Measurements from ENCODE around the gene PTTG1IP.
A peak's percentile ranks its signal among the peaks of the same experiment; 100 is the strongest.
"Not testable (repeated sequence)": the region's sequence is repeated elsewhere in the genome, so short reads cannot be mapped to it uniquely, and the experiment has no call there.

The PTTG1IP gene

GRCh38 chr21:44881198-44881872, 7.8 kb upstream of the PTTG1IP start:
- H3K4me3 ChIP-seq (ENCODE audit: insufficient read depth, low read depth, low read length, poor library complexity, severe bottlenecking) = no peak overlapping the region
- H3K27ac ChIP-seq (ENCODE audit: insufficient read depth, low read length, poor library complexity, severe bottlenecking) = peak overlapping the region; percentile 41

GRCh38 chr21:44880405-44881197, 7.1 kb upstream of the PTTG1IP start:
- Histone ChIP-seq H3K9me3 (ENCODE audit: control insufficient read depth, low read length) (no peaks in the 10 kb centered on the region), H3K4me1 (ENCODE audit: control insufficient read depth, insufficient read depth, low read length, poor library complexity, severe bottlenecking) (peaks cover 20% of the 10 kb centered on the region), H3K27ac (ENCODE audit: insufficient read depth, low read length, poor library complexity, severe bottlenecking) (no peak overlapping the region), H3K4me3 (ENCODE audit: insufficient read depth, low read depth, low read length, poor library complexity, severe bottlenecking) (no peak overlapping the region), H3K27me3 (replicated peaks; ENCODE audit: control insufficient read depth, insufficient read depth, low read length, poor library complexity, severe bottlenecking) (no peaks in the 10 kb centered on the region), H3K36me3 (ENCODE audit: control insufficient read depth, insufficient read depth, low read length) (peaks cover 2% of the 10 kb centered on the region)
- no peak for DNase-seq

More at GRCh38 chr21:44881198-44881872, 7.8 kb upstream of the PTTG1IP start:
- no peaks in the 10 kb centered on the region for H3K27me3 ChIP-seq (replicated peaks; ENCODE audit: control insufficient read depth, insufficient read depth, low read length, poor library complexity, severe bottlenecking)
- DNase-seq = peak in 1 of 3 donors; percentile 11
- H3K4me1 ChIP-seq (ENCODE audit: control insufficient read depth, insufficient read depth, low read length, poor library complexity, severe bottlenecking) = peaks cover 20% of the 10 kb centered on the region
- H3K36me3 ChIP-seq (ENCODE audit: control insufficient read depth, insufficient read depth, low read length) = peaks cover 9% of the 10 kb centered on the region
- H3K9me3 ChIP-seq (ENCODE audit: control insufficient read depth, low read length) = no peaks in the 10 kb centered on the region

- H3K27ac ChIP-seq (ENCODE audit: insufficient read depth, low read length, poor library complexity, severe bottlenecking); H3K36me3 ChIP-seq (ENCODE audit: control insufficient read depth, insufficient read depth, low read length); H3K27me3 ChIP-seq (replicated peaks; ENCODE audit: control insufficient read depth, insufficient read depth, low read length, poor library complexity, severe bottlenecking); H3K4me3 ChIP-seq (ENCODE audit: insufficient read depth, low read depth, low read length, poor library complexity, severe bottlenecking); DNase-seq; H3K9me3 ChIP-seq (ENCODE audit: control insufficient read depth, low read length): not testable (repeated sequence)
- peaks cover 24% of the 10 kb centered on the region for H3K4me1 ChIP-seq (ENCODE audit: control insufficient read depth, insufficient read depth, low read length, poor library complexity, severe bottlenecking)
These were observed 5.7 kb upstream of the PTTG1IP start for GRCh38 chr21:44879238-44879637.

- no peak for DNase-seq
- no peaks in the 10 kb centered on the region for H3K27me3 ChIP-seq (replicated peaks; ENCODE audit: control insufficient read depth, insufficient read depth, low read length, poor library complexity, severe bottlenecking)
These were observed 4.8 kb upstream of the PTTG1IP start for GRCh38 chr21:44878053-44878982.

GRCh38 chr21:44876849-44877575, 3.5 kb upstream of the PTTG1IP start:
- Histone ChIP-seq H3K4me3 (ENCODE audit: insufficient read depth, low read depth, low read length, poor library complexity, severe bottlenecking) (no peak overlapping the region), H3K27ac (ENCODE audit: insufficient read depth, low read length, poor library complexity, severe bottlenecking) (no peak overlapping the region), H3K36me3 (ENCODE audit: control insufficient read depth, insufficient read depth, low read length) (no peaks in the 10 kb centered on the region), H3K9me3 (ENCODE audit: control insufficient read depth, low read length) (no peaks in the 10 kb centered on the region), H3K4me1 (ENCODE audit: control insufficient read depth, insufficient read depth, low read length, poor library complexity, severe bottlenecking) (peaks cover 30% of the 10 kb centered on the region), H3K27me3 (replicated peaks; ENCODE audit: control insufficient read depth, insufficient read depth, low read length, poor library complexity, severe bottlenecking) (no peaks in the 10 kb centered on the region)
- no peak for DNase-seq

More at GRCh38 chr21:44878053-44878982, 4.8 kb upstream of the PTTG1IP start:
- H3K9me3 ChIP-seq (ENCODE audit: control insufficient read depth, low read length) = no peaks in the 10 kb centered on the region
- peaks cover 26% of the 10 kb centered on the region for H3K4me1 ChIP-seq (ENCODE audit: control insufficient read depth, insufficient read depth, low read length, poor library complexity, severe bottlenecking)
- no peak overlapping the region for H3K27ac ChIP-seq (ENCODE audit: insufficient read depth, low read length, poor library complexity, severe bottlenecking)
- H3K4me3 ChIP-seq (ENCODE audit: insufficient read depth, low read depth, low read length, poor library complexity, severe bottlenecking) = no peak overlapping the region
- H3K36me3 ChIP-seq (ENCODE audit: control insufficient read depth, insufficient read depth, low read length) = no peaks in the 10 kb centered on the region

GRCh38 chr21:44875316-44875700, 1.8 kb upstream of the PTTG1IP start:
- no peak for DNase-seq
- Histone ChIP-seq H3K9me3 (ENCODE audit: control insufficient read depth, low read length) (no peaks in the 10 kb centered on the region), H3K27ac (ENCODE audit: insufficient read depth, low read length, poor library complexity, severe bottlenecking) (peak overlapping the region; percentile 73), H3K27me3 (replicated peaks; ENCODE audit: control insufficient read depth, insufficient read depth, low read length, poor library complexity, severe bottlenecking) (no peaks in the 10 kb centered on the region), H3K36me3 (ENCODE audit: control insufficient read depth, insufficient read depth, low read length) (no peaks in the 10 kb centered on the region), H3K4me3 (ENCODE audit: insufficient read depth, low read depth, low read length, poor library complexity, severe bottlenecking) (peak overlapping the region; percentile 85), H3K4me1 (ENCODE audit: control insufficient read depth, insufficient read depth, low read length, poor library complexity, severe bottlenecking) (peaks cover 29% of the 10 kb centered on the region)

GRCh38 chr21:44874497-44875315, 1.2 kb upstream of the PTTG1IP start:
- H3K27me3 ChIP-seq (replicated peaks; ENCODE audit: control insufficient read depth, insufficient read depth, low read length, poor library complexity, severe bottlenecking) = no peaks in the 10 kb centered on the region
- no peaks in the 10 kb centered on the region for H3K36me3 ChIP-seq (ENCODE audit: control insufficient read depth, insufficient read depth, low read length)
- peak overlapping the region; percentile 73 for H3K27ac ChIP-seq (ENCODE audit: insufficient read depth, low read length, poor library complexity, severe bottlenecking)
- H3K4me1 ChIP-seq (ENCODE audit: control insufficient read depth, insufficient read depth, low read length, poor library complexity, severe bottlenecking) = peaks cover 32% of the 10 kb centered on the region
- H3K4me3 ChIP-seq (ENCODE audit: insufficient read depth, low read depth, low read length, poor library complexity, severe bottlenecking) = peak overlapping the region; percentile 85
- DNase-seq = peak in 2 of 3 donors; percentile 24 to 29
- H3K9me3 ChIP-seq (ENCODE audit: control insufficient read depth, low read length) = no peaks in the 10 kb centered on the region

GRCh38 chr21:44874240-44874496, 678 bp upstream of the PTTG1IP start:
- no peak for DNase-seq
- Histone ChIP-seq H3K4me1 (ENCODE audit: control insufficient read depth, insufficient read depth, low read length, poor library complexity, severe bottlenecking) (peaks cover 37% of the 10 kb centered on the region), H3K27ac (ENCODE audit: insufficient read depth, low read length, poor library complexity, severe bottlenecking) (peak overlapping the region; percentile 73), H3K9me3 (ENCODE audit: control insufficient read depth, low read length) (no peaks in the 10 kb centered on the region), H3K4me3 (ENCODE audit: insufficient read depth, low read depth, low read length, poor library complexity, severe bottlenecking) (peak overlapping the region; percentile 85), H3K36me3 (ENCODE audit: control insufficient read depth, insufficient read depth, low read length) (no peaks in the 10 kb centered on the region), H3K27me3 (replicated peaks; ENCODE audit: control insufficient read depth, insufficient read depth, low read length, poor library complexity, severe bottlenecking) (no peaks in the 10 kb centered on the region)

Data from effector memory CD4-positive, alpha-beta T cell (primary cell).